HepG2 (cell line): ENCODE results near the gene SCARF1. TPM values are rescaled to one million over a fixed set of nuclear protein-coding genes. Genes with fewer than 3 reads are reported as not detected.

Experiments
- ATAC-seq: fragments of 200-7000 bp; cut with Tn5 transposase; 3 replicates; pipeline ENCODE4 v1.9.1; 2020; ENCODE audit warnings: mild to moderate bottlenecking, moderate library complexity
- BruUV-seq: library from RNA; stranded (reverse); fragments of 400-500 nt; replicated peaks from 2 replicates; lab custom pipeline; 2021; lab: Mats Ljungman, UMichigan
- CTCF ChIA-PET: fragments of 300-600 bp; formaldehyde crosslinking; extraction: SDS; loops from one replicate; lab custom pipeline; 2021; ENCODE audit warnings: low total read pairs, inconsistent platforms, low intra/inter-chr PET ratio; lab: Yijun Ruan, JAX
- POLR2A ChIA-PET: fragments of 350-600 bp; sonication (Branson Sonifier 250); formaldehyde crosslinking; loops from one replicate; lab custom pipeline; 2020; ENCODE audit warnings: antibody characterized with exemption, inconsistent platforms; lab: Yijun Ruan, JAX
- DNase-seq: peaks from one replicate; pipeline ENCODE4 v3.0.0-alpha.2; 2015; ENCODE audit warnings: low spot score
- FAIRE-seq: peaks from 3 replicates; lab custom pipeline; 2011; peaks lifted over from hg19 to GRCh38; lab: Jason Lieb, UNC
- H2AFZ ChIP-seq: one replicate; pipeline ENCODE4 v1.6.1; 2011; ENCODE audit warnings: low read length, inconsistent platforms
- H3K27ac ChIP-seq: fragments of 300-600 bp; 3 replicates; pipeline ENCODE4 v1.8.0; 2011; ENCODE audit warnings: mixed run types, mild to moderate bottlenecking, mixed read lengths, low read length, inconsistent platforms; ENCODE audit not compliant: insufficient read depth; ENCODE audit errors: extremely low read length
- H3K27me3 ChIP-seq, 2 experiments: fragments of 200-600 bp in 1 of 2; 2 replicates in 1 of 2; 3 replicates in 1 of 2; pipeline versions ENCODE4 v1.6.0 to v1.8.0; 2011; ENCODE audit warnings: low read length in 2 of 2, mild to moderate bottlenecking in 2 of 2, moderate library complexity in 2 of 2, inconsistent platforms in 1 of 2; ENCODE audit not compliant: insufficient read depth in 2 of 2, control insufficient read depth in 1 of 2
- H3K36me3 ChIP-seq, 2 experiments: fragments of 200-600 bp in 1 of 2; replicated peaks in 1 of 2; 2 replicates in 1 of 2; 3 replicates in 1 of 2; pipeline versions ENCODE4 v1.5.1 to v1.8.0; 2011; ENCODE audit warnings: low read length in 2 of 2, inconsistent platforms in 1 of 2; ENCODE audit not compliant: insufficient read depth in 2 of 2, control insufficient read depth in 1 of 2
- H3K4me1 ChIP-seq: 2 replicates; pipeline ENCODE4 v1.5.1; 2012; ENCODE audit warnings: low read length, inconsistent platforms; ENCODE audit not compliant: insufficient read depth
- H3K4me2 ChIP-seq: 2 replicates; pipeline ENCODE4 v1.6.0; 2011; ENCODE audit warnings: low read depth, low read length, inconsistent platforms
- H3K4me3 ChIP-seq, 3 experiments: fragments of 200-600 bp in 1 of 3; sonication (generic), shearing (Covaris generic) in 1 of 3; replicated peaks in 1 of 3; 2 replicates each; pipeline ENCODE4 v1.5.1; 2011 to 2016; ENCODE audit warnings: low read length in 3 of 3, inconsistent platforms in 2 of 3, low read depth in 2 of 3, mild to moderate bottlenecking in 2 of 3, control low read depth in 1 of 3, mixed read lengths in 1 of 3; ENCODE audit not compliant: insufficient read depth in 1 of 3
- H3K79me2 ChIP-seq: one replicate; pipeline ENCODE4 v1.6.1; 2011; ENCODE audit warnings: low read length, inconsistent platforms; ENCODE audit not compliant: insufficient read depth
- H3K9ac ChIP-seq: 2 replicates; pipeline ENCODE4 v1.6.0; 2011; ENCODE audit warnings: mild to moderate bottlenecking, low read depth, low read length, inconsistent platforms; ENCODE audit not compliant: insufficient read depth
- H3K9me3 ChIP-seq: 2 replicates; pipeline ENCODE4 v1.5.1; 2012; ENCODE audit warnings: mild to moderate bottlenecking, low read length
- H4K20me1 ChIP-seq: 2 replicates; pipeline ENCODE4 v1.6.0; 2011; ENCODE audit warnings: inconsistent platforms, mild to moderate bottlenecking, low read length, moderate library complexity; ENCODE audit not compliant: insufficient read depth
- FOXK1 ChIP-seq: sonication (generic); formaldehyde crosslinking; IDR thresholded peaks from 2 replicates; pipeline ENCODE4 v1.4.0; 2020; ENCODE audit warnings: low read depth, missing genetic modification reagents, borderline replicate concordance
- KDM5A ChIP-seq: fragments of 200-600 bp; sonication (generic); IDR thresholded peaks from 2 replicates; pipeline ENCODE4 v1.7.0; 2018; ENCODE audit warnings: antibody characterized with exemption, mild to moderate bottlenecking, low read length, borderline replicate concordance
- KMT2A ChIP-seq: sonication (generic); formaldehyde crosslinking; IDR thresholded peaks from 2 replicates; pipeline ENCODE4 v1.4.0; 2020; ENCODE audit warnings: missing genetic modification reagents
- NR2F1 ChIP-seq, 2 experiments: fragments of 450-650 bp in 1 of 2; formaldehyde crosslinking in 1 of 2; IDR thresholded peaks; 2 replicates each; pipeline versions ENCODE4 v1.5.0 to v1.6.1; 2016 to 2020; ENCODE audit warnings: mild to moderate bottlenecking in 1 of 2, missing compliant biosample characterization in 1 of 2, missing genetic modification reagents in 1 of 2, moderate library complexity in 1 of 2
- ZNF431 ChIP-seq: sonication (generic); formaldehyde crosslinking; IDR thresholded peaks from 2 replicates; pipeline ENCODE4 v1.9.0; 2022; ENCODE audit warnings: missing genetic modification reagents, low read depth, mild to moderate bottlenecking, borderline replicate concordance
- ZNF83 ChIP-seq: sonication (generic); formaldehyde crosslinking; IDR thresholded peaks from 2 replicates; pipeline ENCODE4 v1.4.0; 2020; ENCODE audit warnings: missing genetic modification reagents, mild to moderate bottlenecking, borderline replicate concordance
- ZSCAN31 ChIP-seq: sonication (generic); formaldehyde crosslinking; IDR thresholded peaks from 2 replicates; pipeline ENCODE4 v1.5.0; 2020; ENCODE audit warnings: low read depth, mild to moderate bottlenecking, missing genetic modification reagents
- WGBS: methylation state at CpG from one replicate; pipeline ENCODE4 v1.1.6; 2017; ENCODE audit warnings: low lambda C conversion rate; 5-methylcytosine and 5-hydroxymethylcytosine counted together
- in situ Hi-C: cut with HindIII; loops from 2 replicates; pipeline ENCODE4 v1.10.0; 2017; ENCODE audit warnings: low pct_unique_long_range_greater_than_20kb; ENCODE audit not compliant: extremely low pct_ligation_motif_present
- intact Hi-C: fragments of 100-400 bp; cut with micrococcal nuclease; formaldehyde crosslinking; loops from one replicate; pipeline ENCODE4 v1.10.0; 2022; ENCODE audit not compliant: unreplicated experiment
- polyA plus RNA-seq, 8 experiments: library from polyadenylated mRNA; depleted of rRNA in 3 of 8; stranded (reverse) in 7 of 8; unstranded in 1 of 8; fragments of >200 nt; fragmentation: Illumina TruSeq in 4 of 8; extraction: Trizol in 4 of 8; gene quantifications; 2 replicates each; pipeline versions ENCODE4 v1.2.1 to v1.2.3, GENCODE V29; 2011 to 2016; ENCODE audit warnings: low read depth in 4 of 8, missing spikeins in 1 of 8, mixed read lengths in 1 of 8; ENCODE audit not compliant: insufficient read depth in 1 of 8
- total RNA-seq, 5 experiments: library from RNA; depleted of rRNA; stranded (reverse); fragments of >200 nt; fragmentation: Illumina TruSeq; extraction: Trizol; gene quantifications; 2 replicates each; pipeline ENCODE4 v1.2.3, GENCODE V29; 2016; ENCODE audit warnings: low read depth in 1 of 5
- TF ChIP-seq, protein P1 (sequence below): sonication (generic); formaldehyde crosslinking; IDR thresholded peaks from 2 replicates; pipeline ENCODE4 v1.5.1; 2020; ENCODE audit warnings: missing genetic modification reagents, mild to moderate bottlenecking, borderline replicate concordance
- TF ChIP-seq, protein P2 (sequence below): sonication (generic); formaldehyde crosslinking; IDR thresholded peaks from 2 replicates; pipeline ENCODE4; 2020; ENCODE audit warnings: missing genetic modification reagents, mild to moderate bottlenecking, borderline replicate concordance
- TF ChIP-seq, protein P3 (sequence below): sonication (generic); formaldehyde crosslinking; IDR thresholded peaks from 2 replicates; pipeline ENCODE4 v1.8.0; 2022; ENCODE audit warnings: missing genetic modification reagents, mild to moderate bottlenecking, moderate library complexity, borderline replicate concordance
- TF ChIP-seq, protein P4 (sequence below): sonication (generic); formaldehyde crosslinking; conservative IDR thresholded peaks from 2 replicates; pipeline ENCODE4 v1.8.1; 2023; ENCODE audit warnings: missing genetic modification reagents
- TF ChIP-seq, protein P5 (sequence below), 2 experiments: sonication (generic) in 1 of 2; formaldehyde crosslinking in 1 of 2; IDR thresholded peaks; 2 replicates each; pipeline versions ENCODE4 v1.4.0 to v1.6.1; 2018 to 2020; ENCODE audit warnings: missing genetic modification reagents in 2 of 2, borderline replicate concordance in 1 of 2, low read depth in 1 of 2, mild to moderate bottlenecking in 1 of 2, missing biosample characterization in 1 of 2

Gene SCARF1
- total and polyA plus RNA-seq, 2 of the 13 experiments (the other 11 are each of a cell fraction or from before 2014, with no cell fraction given) = 0.24 to 0.71 TPM

DNA sequence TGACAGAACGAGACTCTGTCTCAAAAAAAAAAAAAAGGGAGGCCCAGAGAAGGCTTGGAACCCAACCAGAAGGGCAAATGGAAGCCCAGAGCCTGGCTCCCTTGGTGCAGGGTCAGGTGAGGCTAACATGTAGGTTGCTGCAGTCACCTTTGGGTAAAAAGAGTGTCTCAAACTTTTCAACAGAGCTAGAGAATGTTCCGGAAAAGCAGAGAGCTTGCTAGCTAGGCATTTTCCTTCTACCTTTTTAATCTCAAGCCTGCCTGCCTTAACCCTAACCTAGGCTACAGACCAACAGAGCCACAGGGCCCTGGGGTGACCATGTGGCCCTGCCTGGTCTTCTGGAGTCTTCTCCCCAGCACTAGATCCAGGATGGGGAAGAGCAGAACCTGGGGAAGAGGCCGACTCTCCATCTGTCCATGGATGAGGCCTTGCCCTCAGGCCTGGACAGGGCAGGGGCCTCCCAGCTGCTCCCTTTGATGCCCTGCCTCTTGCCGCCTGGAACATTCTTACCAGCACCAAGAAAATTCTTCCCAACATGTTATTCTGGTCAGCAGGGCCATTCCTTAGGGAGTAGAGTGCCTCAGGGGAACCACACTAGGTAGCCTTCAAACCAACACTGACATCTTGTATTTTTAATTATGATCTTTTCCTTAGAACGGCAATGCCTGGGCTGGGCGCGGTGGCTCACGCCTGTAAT, 47.0 kb downstream of the SCARF1 start:
- H3K4me2 ChIP-seq = peak overlapping the region; percentile 56; the same call in 1 of the 2 replicates
- POLR2A ChIA-PET = interaction anchor here (0.7 to 2.4 kb wide), 14 partner anchors 8 to 164 kb away, joined by 3 to 7 read pairs (median 4); partner anchors contain the start of genes INPP5K, RILP, SCARF1 and SERPINF1
- H3K9ac ChIP-seq = peak overlapping the region; percentile 40; the same call in 1 of the 2 replicates
- DNase-seq (no peak), FAIRE-seq (no peak), ATAC-seq (peak; percentile 35)
- H3K27me3 ChIP-seq = no peaks in the 10 kb centered on the region
- peak overlapping the region; percentile 67 for H3K27ac ChIP-seq
- BruUV-seq = no TSS peak
- H2AFZ ChIP-seq = no peak overlapping the region
- H4K20me1 ChIP-seq = no peaks in the 10 kb centered on the region
- no peaks in the 10 kb centered on the region for H3K79me2 ChIP-seq
- 87% methylated on average over 7 of the region's 8 CpGs for WGBS
- intact Hi-C loops (loop anchor here (1.0 kb wide), 1 partner anchor 8 kb away; no protein-coding TSS in a partner anchor), in situ Hi-C loops (no loop called here)
- peaks cover 7% of the 10 kb centered on the region; the same call in 1 of the 2 replicates for H3K9me3 ChIP-seq
- no peaks in the 10 kb centered on the region for H3K36me3 ChIP-seq
- peaks cover 57% of the 10 kb centered on the region for H3K4me1 ChIP-seq
- H3K4me3 ChIP-seq = no peak overlapping the region
- CTCF ChIA-PET = no interaction called here
- TF ChIP-seq NR2F1 (CRISPR knock-in tag; IDR thresholded peaks at IDR 0.05) (no peak), KMT2A (no peak), KDM5A (no peak), ZSCAN31 (CRISPR knock-in tag) (no peak), FOXK1 (CRISPR knock-in tag) (no peak), ZNF83 (CRISPR knock-in tag) (no peak), ZNF431 (CRISPR knock-in tag) (no peak)
- TF ChIP-seq, protein P1, sequence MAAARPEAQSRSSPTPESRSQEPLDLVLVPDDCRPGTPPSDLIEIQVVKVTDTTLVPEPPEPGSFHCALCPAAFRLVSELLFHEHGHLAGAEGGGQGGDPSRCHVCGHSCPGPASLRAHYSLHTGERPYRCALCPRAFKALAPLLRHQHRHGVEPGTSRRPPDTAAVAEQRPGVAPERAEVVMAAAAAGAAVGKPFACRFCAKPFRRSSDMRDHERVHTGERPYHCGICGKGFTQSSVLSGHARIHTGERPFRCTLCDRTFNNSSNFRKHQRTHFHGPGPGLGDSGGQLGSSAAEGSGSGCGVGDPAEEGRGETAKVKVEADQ (CRISPR knock-in tag) = no peak
- TF ChIP-seq, protein P2, sequence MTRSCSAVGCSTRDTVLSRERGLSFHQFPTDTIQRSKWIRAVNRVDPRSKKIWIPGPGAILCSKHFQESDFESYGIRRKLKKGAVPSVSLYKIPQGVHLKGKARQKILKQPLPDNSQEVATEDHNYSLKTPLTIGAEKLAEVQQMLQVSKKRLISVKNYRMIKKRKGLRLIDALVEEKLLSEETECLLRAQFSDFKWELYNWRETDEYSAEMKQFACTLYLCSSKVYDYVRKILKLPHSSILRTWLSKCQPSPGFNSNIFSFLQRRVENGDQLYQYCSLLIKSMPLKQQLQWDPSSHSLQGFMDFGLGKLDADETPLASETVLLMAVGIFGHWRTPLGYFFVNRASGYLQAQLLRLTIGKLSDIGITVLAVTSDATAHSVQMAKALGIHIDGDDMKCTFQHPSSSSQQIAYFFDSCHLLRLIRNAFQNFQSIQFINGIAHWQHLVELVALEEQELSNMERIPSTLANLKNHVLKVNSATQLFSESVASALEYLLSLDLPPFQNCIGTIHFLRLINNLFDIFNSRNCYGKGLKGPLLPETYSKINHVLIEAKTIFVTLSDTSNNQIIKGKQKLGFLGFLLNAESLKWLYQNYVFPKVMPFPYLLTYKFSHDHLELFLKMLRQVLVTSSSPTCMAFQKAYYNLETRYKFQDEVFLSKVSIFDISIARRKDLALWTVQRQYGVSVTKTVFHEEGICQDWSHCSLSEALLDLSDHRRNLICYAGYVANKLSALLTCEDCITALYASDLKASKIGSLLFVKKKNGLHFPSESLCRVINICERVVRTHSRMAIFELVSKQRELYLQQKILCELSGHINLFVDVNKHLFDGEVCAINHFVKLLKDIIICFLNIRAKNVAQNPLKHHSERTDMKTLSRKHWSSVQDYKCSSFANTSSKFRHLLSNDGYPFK (CRISPR knock-in tag) = no peak
- TF ChIP-seq, protein P3, sequence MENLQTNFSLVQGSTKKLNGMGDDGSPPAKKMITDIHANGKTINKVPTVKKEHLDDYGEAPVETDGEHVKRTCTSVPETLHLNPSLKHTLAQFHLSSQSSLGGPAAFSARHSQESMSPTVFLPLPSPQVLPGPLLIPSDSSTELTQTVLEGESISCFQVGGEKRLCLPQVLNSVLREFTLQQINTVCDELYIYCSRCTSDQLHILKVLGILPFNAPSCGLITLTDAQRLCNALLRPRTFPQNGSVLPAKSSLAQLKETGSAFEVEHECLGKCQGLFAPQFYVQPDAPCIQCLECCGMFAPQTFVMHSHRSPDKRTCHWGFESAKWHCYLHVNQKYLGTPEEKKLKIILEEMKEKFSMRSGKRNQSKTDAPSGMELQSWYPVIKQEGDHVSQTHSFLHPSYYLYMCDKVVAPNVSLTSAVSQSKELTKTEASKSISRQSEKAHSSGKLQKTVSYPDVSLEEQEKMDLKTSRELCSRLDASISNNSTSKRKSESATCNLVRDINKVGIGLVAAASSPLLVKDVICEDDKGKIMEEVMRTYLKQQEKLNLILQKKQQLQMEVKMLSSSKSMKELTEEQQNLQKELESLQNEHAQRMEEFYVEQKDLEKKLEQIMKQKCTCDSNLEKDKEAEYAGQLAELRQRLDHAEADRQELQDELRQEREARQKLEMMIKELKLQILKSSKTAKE = no peak
- TF ChIP-seq, protein P4, sequence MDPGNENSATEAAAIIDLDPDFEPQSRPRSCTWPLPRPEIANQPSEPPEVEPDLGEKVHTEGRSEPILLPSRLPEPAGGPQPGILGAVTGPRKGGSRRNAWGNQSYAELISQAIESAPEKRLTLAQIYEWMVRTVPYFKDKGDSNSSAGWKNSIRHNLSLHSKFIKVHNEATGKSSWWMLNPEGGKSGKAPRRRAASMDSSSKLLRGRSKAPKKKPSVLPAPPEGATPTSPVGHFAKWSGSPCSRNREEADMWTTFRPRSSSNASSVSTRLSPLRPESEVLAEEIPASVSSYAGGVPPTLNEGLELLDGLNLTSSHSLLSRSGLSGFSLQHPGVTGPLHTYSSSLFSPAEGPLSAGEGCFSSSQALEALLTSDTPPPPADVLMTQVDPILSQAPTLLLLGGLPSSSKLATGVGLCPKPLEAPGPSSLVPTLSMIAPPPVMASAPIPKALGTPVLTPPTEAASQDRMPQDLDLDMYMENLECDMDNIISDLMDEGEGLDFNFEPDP = no peak
- TF ChIP-seq, protein P5, sequence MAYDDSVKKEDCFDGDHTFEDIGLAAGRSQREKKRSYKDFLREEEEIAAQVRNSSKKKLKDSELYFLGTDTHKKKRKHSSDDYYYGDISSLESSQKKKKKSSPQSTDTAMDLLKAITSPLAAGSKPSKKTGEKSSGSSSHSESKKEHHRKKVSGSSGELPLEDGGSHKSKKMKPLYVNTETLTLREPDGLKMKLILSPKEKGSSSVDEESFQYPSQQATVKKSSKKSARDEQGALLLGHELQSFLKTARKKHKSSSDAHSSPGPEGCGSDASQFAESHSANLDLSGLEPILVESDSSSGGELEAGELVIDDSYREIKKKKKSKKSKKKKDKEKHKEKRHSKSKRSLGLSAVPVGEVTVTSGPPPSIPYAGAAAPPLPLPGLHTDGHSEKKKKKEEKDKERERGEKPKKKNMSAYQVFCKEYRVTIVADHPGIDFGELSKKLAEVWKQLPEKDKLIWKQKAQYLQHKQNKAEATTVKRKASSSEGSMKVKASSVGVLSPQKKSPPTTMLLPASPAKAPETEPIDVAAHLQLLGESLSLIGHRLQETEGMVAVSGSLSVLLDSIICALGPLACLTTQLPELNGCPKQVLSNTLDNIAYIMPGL (CRISPR knock-in tag; IDR thresholded peaks at IDR 0.05; ENCODE audit: borderline replicate concordance in 1 of 2, low read depth in 1 of 2) = no peak
